IMR-90 (cell line): Measurements from ENCODE around the gene MARCHF9. TPM values are rescaled to one million over a fixed set of nuclear protein-coding genes. Genes with fewer than 3 reads are reported as not detected.

Experiments
- ATAC-seq: fragments of 200-7000 bp; cut with Tn5 transposase; 2 replicates; pipeline ENCODE4 v1.9.1; 2020; ENCODE audit warnings: low read depth, mild to moderate bottlenecking, moderate library complexity
- BruUV-seq: library from RNA; stranded (reverse); fragments of 400-500 nt; replicated peaks from 2 replicates; lab custom pipeline; 2021; lab: Mats Ljungman, UMichigan
- CTCF ChIA-PET: fragments of 300-600 bp; formaldehyde crosslinking; extraction: SDS; loops from one replicate; lab custom pipeline; 2021; ENCODE audit warnings: antibody characterized with exemption; lab: Yijun Ruan, JAX
- POLR2A ChIA-PET: fragments of 300-600 bp; sonication (Branson Sonifier 250); formaldehyde crosslinking; loops from one replicate; lab custom pipeline; 2022; ENCODE audit warnings: antibody characterized with exemption; ENCODE audit not compliant: unreplicated experiment; lab: Charles Lee
- DNase-seq: peaks from one replicate; pipeline ENCODE4 v3.0.0; 2013
- H2AFZ ChIP-seq: replicated peaks from 2 replicates; pipeline ENCODE3; 2013; ENCODE audit warnings: low read length, mild to moderate bottlenecking; ENCODE audit not compliant: poor library complexity
- H2AK5ac ChIP-seq: 2 replicates; pipeline ENCODE4 v1.6.1; 2013; ENCODE audit warnings: low read depth, low read length, inconsistent platforms
- H2AK9ac ChIP-seq: replicated peaks from 2 replicates; pipeline ENCODE3; 2013; ENCODE audit warnings: mild to moderate bottlenecking, low read depth, low read length, moderate library complexity; ENCODE audit not compliant: poor library complexity
- H2BK120ac ChIP-seq: 2 replicates; pipeline ENCODE4 v1.6.1; 2013; ENCODE audit warnings: low read depth, low read length, inconsistent platforms
- H2BK15ac ChIP-seq: 3 replicates; pipeline ENCODE4 v1.6.1; 2013; ENCODE audit warnings: low read depth, low read length, inconsistent platforms
- H2BK20ac ChIP-seq: 2 replicates; pipeline ENCODE4 v1.6.1; 2013; ENCODE audit warnings: low read depth, mild to moderate bottlenecking, inconsistent platforms, low read length, moderate library complexity
- H2BK5ac ChIP-seq: 2 replicates; pipeline ENCODE4 v1.6.1; 2013; ENCODE audit warnings: mild to moderate bottlenecking, low read depth, low read length, inconsistent platforms; ENCODE audit not compliant: poor library complexity, severe bottlenecking
- H3K14ac ChIP-seq: replicated peaks from 2 replicates; pipeline ENCODE4 v1.6.1; 2013; ENCODE audit warnings: low read depth, low read length, inconsistent platforms
- H3K18ac ChIP-seq: 2 replicates; pipeline ENCODE4 v1.6.1; 2013; ENCODE audit warnings: low read depth, low read length, control low read depth
- H3K23ac ChIP-seq: 2 replicates; pipeline ENCODE4 v1.6.1; 2013; ENCODE audit warnings: low read depth, low read length, inconsistent platforms
- H3K27ac ChIP-seq: 2 replicates; pipeline ENCODE4 v1.5.1; 2013; ENCODE audit warnings: mild to moderate bottlenecking, control low read depth, low read length; ENCODE audit not compliant: insufficient read depth
- H3K27me3 ChIP-seq: 2 replicates; pipeline ENCODE4 v1.6.1; 2013; ENCODE audit warnings: low read length; ENCODE audit not compliant: control insufficient read depth, insufficient read depth
- H3K36me3 ChIP-seq: 2 replicates; pipeline ENCODE4 v1.6.1; 2013; ENCODE audit warnings: low read length, mixed read lengths; ENCODE audit not compliant: control insufficient read depth, insufficient read depth
- H3K4ac ChIP-seq: 2 replicates; pipeline ENCODE4 v1.6.1; 2013; ENCODE audit warnings: low read depth, low read length, inconsistent platforms
- H3K4me1 ChIP-seq: 2 replicates; pipeline ENCODE4 v1.6.1; 2013; ENCODE audit warnings: low read length, mixed read lengths; ENCODE audit not compliant: control insufficient read depth, insufficient read depth
- H3K4me2 ChIP-seq: 2 replicates; pipeline ENCODE4 v1.6.1; 2013; ENCODE audit warnings: low read depth, mild to moderate bottlenecking, control low read depth, low read length, moderate library complexity
- H3K4me3 ChIP-seq: 2 replicates; pipeline ENCODE4 v1.5.1; 2013; ENCODE audit warnings: low read depth, mild to moderate bottlenecking, control low read depth, low read length, moderate library complexity; ENCODE audit not compliant: insufficient read depth
- H3K56ac ChIP-seq: 2 replicates; pipeline ENCODE4 v1.6.1; 2013; ENCODE audit warnings: low read length, inconsistent platforms; ENCODE audit not compliant: insufficient read depth; ENCODE audit errors: extremely low read depth
- H3K79me1 ChIP-seq, 2 experiments: 2 replicates each; pipeline ENCODE4 v1.6.1; 2013; ENCODE audit warnings: low read length in 2 of 2, inconsistent platforms in 1 of 2, low read depth in 1 of 2
- H3K9ac ChIP-seq: 2 replicates; pipeline ENCODE4 v1.6.1; 2013; ENCODE audit warnings: low read depth, low read length, control low read depth
- H3K9me1 ChIP-seq: 2 replicates; pipeline ENCODE4 v1.6.1; 2013; ENCODE audit warnings: low read length, inconsistent platforms; ENCODE audit not compliant: insufficient read depth
- H3K9me3 ChIP-seq: 2 replicates; pipeline ENCODE4 v1.6.1; 2013; ENCODE audit warnings: low read length; ENCODE audit not compliant: control insufficient read depth, insufficient read depth
- H4K20me1 ChIP-seq: 2 replicates; pipeline ENCODE4 v1.6.1; 2013; ENCODE audit warnings: low read length, inconsistent platforms; ENCODE audit not compliant: insufficient read depth
- H4K5ac ChIP-seq: 2 replicates; pipeline ENCODE4 v1.6.1; 2013; ENCODE audit warnings: mild to moderate bottlenecking, low read depth, low read length, control low read depth
- H4K8ac ChIP-seq, 2 experiments: 2 replicates each; pipeline ENCODE4 v1.6.1; 2013; ENCODE audit warnings: low read depth in 2 of 2, low read length in 2 of 2, control low read depth in 1 of 2, inconsistent platforms in 1 of 2
- H4K91ac ChIP-seq: 2 replicates; pipeline ENCODE4 v1.6.1; 2013; ENCODE audit warnings: low read depth, low read length, inconsistent platforms; ENCODE audit not compliant: insufficient read depth
- CEBPB ChIP-seq: IDR thresholded peaks from 2 replicates; pipeline ENCODE4 v1.6.1; 2012; ENCODE audit warnings: low read depth, low read length, improper control_type of control experiment
- CTCF ChIP-seq: conservative IDR thresholded peaks from 2 replicates; pipeline ENCODE4 v1.5.1; 2012; ENCODE audit warnings: mild to moderate bottlenecking, low read depth, low read length, improper control_type of control experiment
- MAZ ChIP-seq: IDR thresholded peaks from 2 replicates; pipeline ENCODE4 v1.6.1; 2012; ENCODE audit warnings: low read depth, mild to moderate bottlenecking, low read length, improper control_type of control experiment, moderate library complexity, borderline replicate concordance
- MXI1 ChIP-seq: IDR thresholded peaks from 2 replicates; pipeline ENCODE4 v1.6.1; 2012; ENCODE audit warnings: low read depth, mild to moderate bottlenecking, low read length, moderate library complexity, borderline replicate concordance
- RCOR1 ChIP-seq: IDR thresholded peaks from 2 replicates; pipeline ENCODE4 v1.6.1; 2012; ENCODE audit warnings: mild to moderate bottlenecking, low read length, improper control_type of control experiment; ENCODE audit not compliant: insufficient replicate concordance
- RFX5 ChIP-seq: IDR thresholded peaks from 2 replicates; pipeline ENCODE4 v1.8.0; 2012; ENCODE audit warnings: low read depth, mild to moderate bottlenecking, low read length, moderate library complexity
- USF2 ChIP-seq: fragments of 150-350 bp; IDR thresholded peaks from 2 replicates; pipeline ENCODE4 v1.6.1; 2017; ENCODE audit warnings: mild to moderate bottlenecking, antibody characterized with exemption, low read length, low read depth
- WGBS, 2 experiments: methylation state at CpG; one replicate each; pipeline versions ENCODE4 v1.1.5 to v1.1.7; 2013; ENCODE audit warnings: missing lambda C conversion rate in 2 of 2; ENCODE audit not compliant: insufficient read length in 1 of 2; ENCODE audit errors: extremely low coverage in 2 of 2; 5-methylcytosine and 5-hydroxymethylcytosine counted together
- dilution Hi-C: fragments of 300-500 bp; cut with HindIII; formaldehyde crosslinking; loops from one replicate; pipeline ENCODE4 v1.14.3; 2018; ENCODE audit warnings: low sequenced_read_pairs; ENCODE audit not compliant: unreplicated experiment
- in situ Hi-C: fragments of 300-500 bp; cut with MboI; formaldehyde crosslinking; loops from 3 replicates; pipeline ENCODE4 v1.14.3; 2019; ENCODE audit warnings: low sequenced_read_pairs, inconsistent platforms, mixed read lengths
- intact Hi-C: fragments of 100-400 bp; cut with micrococcal nuclease; formaldehyde crosslinking; loops from 2 replicates; pipeline ENCODE4 v1.10.0; 2022
- polyA plus RNA-seq, 3 experiments: library from polyadenylated mRNA; depleted of rRNA; stranded (reverse); fragments of >200 nt; gene quantifications; 2 replicates each; pipeline ENCODE4 v1.2.3, GENCODE V29; 2012; ENCODE audit warnings: low replicate concordance in 1 of 3
- total RNA-seq: library from RNA; depleted of rRNA; stranded (reverse); fragments of >200 nt; gene quantifications from 2 replicates; pipeline ENCODE4 v1.2.3, GENCODE V29; 2012

The MARCHF9 gene
- total and polyA plus RNA-seq, 2 of the 4 experiments (the other 2 are of a cell fraction), result 1.1 to 5.4 TPM

- H2AK5ac ChIP-seq, result peak overlapping the region; percentile 90
- peak overlapping the region; percentile 59 for H3K4me3 ChIP-seq
- peak overlapping the region; percentile 56 to 93; a peak in 2 of 4 replicates for H4K8ac ChIP-seq
- dilution Hi-C loops, result no loop called here
- ChIA-PET POLR2A (no interaction called here), CTCF (interaction anchor here (1.1 kb wide), 1 partner anchor 14 kb away, joined by 3 read pairs; no protein-coding TSS in a partner anchor)
- H3K14ac ChIP-seq, result peak overlapping the region; percentile 97
- peaks cover 22 to 49% of the 10 kb centered on the region in 2 experiments; a peak in 3 of 4 replicates for H3K79me1 ChIP-seq
- peak overlapping the region; percentile 95 for H3K23ac ChIP-seq
- ATAC-seq (no peak), DNase-seq (peak; percentile 12)
- 100% methylated on average over 2 of the region's 15 CpGs; no CpG with 5 or more reads in 1 of the 2 experiments for WGBS, 2 experiments
- H2BK120ac ChIP-seq, result no peak overlapping the region
- peak overlapping the region; percentile 79 for H2BK5ac ChIP-seq
- 0 out of 2 replicates have a peak, but pooled peaks cover 7% of the 10 kb centered on the region for H4K20me1 ChIP-seq
- peak overlapping the region; percentile 90 for H3K27ac ChIP-seq
- no peak overlapping the region for H2BK15ac ChIP-seq
- peak overlapping the region; percentile 91; the same call in 1 of the 2 replicates for H3K56ac ChIP-seq
- in situ Hi-C loops, result no loop called here
- peaks cover 17% of the 10 kb centered on the region for H3K9me1 ChIP-seq
- H3K27me3 ChIP-seq, result peaks cover 7% of the 10 kb centered on the region; the same call in 1 of the 2 replicates
- H3K36me3 ChIP-seq, result peaks cover 24% of the 10 kb centered on the region
- H4K5ac ChIP-seq, result peak overlapping the region; percentile 59; the same call in 1 of the 2 replicates
- peaks cover 8% of the 10 kb centered on the region for H3K4me1 ChIP-seq
- H3K4me2 ChIP-seq, result peak overlapping the region; percentile 96
- no TSS peak for BruUV-seq
- peak overlapping the region; percentile 73; the same call in 1 of the 2 replicates for H4K91ac ChIP-seq
- TF ChIP-seq RFX5 (no peak), RCOR1 (no peak), CTCF (no peak), MXI1 (no peak), CEBPB (no peak), USF2 (no peak), MAZ (no peak)
- H3K9ac ChIP-seq, result peak overlapping the region; percentile 88
- no peak overlapping the region for H2BK20ac ChIP-seq
- intact Hi-C loops, result no loop called here
- H3K4ac ChIP-seq, result peak overlapping the region; percentile 91
- peak overlapping the region; percentile 97 for H2AK9ac ChIP-seq
- H2AFZ ChIP-seq, result no peak overlapping the region
- no peaks in the 10 kb centered on the region for H3K9me3 ChIP-seq
- no peak overlapping the region for H3K18ac ChIP-seq
Observed at GRCh38 chr12:57750561-57751431, 4.1 kb upstream of the MARCHF9 start.
